CD4-positive, alpha-beta T cell treated with Interleukin-6 at 100 ng/mL for 8 hours (primary cell): Measurements from ENCODE around the gene GPR63.

Experiments
- DNase-seq: peaks from one replicate; pipeline ENCODE4 v3.0.0-alpha.2; 2020; ENCODE audit warnings: mixed read lengths, low spot score

Gene GPR63

GRCh38 chr6:96749891-96750290 is 87.4 kb downstream of the GPR63 start:
- DNase-seq, result no peak
